Measurements from ENCODE around the gene PSMB2. TPM values are rescaled to one million over a fixed set of nuclear protein-coding genes. Genes with fewer than 3 reads are reported as not detected.
"Not testable (repeated sequence)": the region's sequence is repeated elsewhere in the genome, so short reads cannot be mapped to it uniquely, and the experiment has no call there.

PSMB2 gene
- total and polyA plus RNA-seq, 2 of the 8 experiments (the other 6 are each of a cell fraction or from before 2014, with no cell fraction given), result 91.4 to 101 TPM

- not testable (repeated sequence) for H4K91ac ChIP-seq (replicated peaks; ENCODE audit: insufficient read length, low read length); H3K9ac ChIP-seq (replicated peaks in 1 of 4; ENCODE audit: extremely low read depth in 1 of 4, low read depth in 3 of 4, low read length in 3 of 4); H4K8ac ChIP-seq (ENCODE audit: extremely low read depth, insufficient read depth, low read length); FAIRE-seq; H2BK15ac ChIP-seq (ENCODE audit: low read length); H3K4me2 ChIP-seq (ENCODE audit: insufficient read depth in 1 of 2, low read depth in 2 of 2, low read length in 2 of 2); H3K4me3 ChIP-seq (ENCODE audit: extremely low read depth in 1 of 4, insufficient read depth in 2 of 4, low read depth in 3 of 4, low read length in 4 of 4); H3K23me2 ChIP-seq (ENCODE audit: low read depth, low read length); H3K14ac ChIP-seq (ENCODE audit: insufficient read length); H2BK5ac ChIP-seq (ENCODE audit: low read depth, low read length); H3K23ac ChIP-seq (ENCODE audit: insufficient read length); H3K79me1 ChIP-seq (ENCODE audit: low read depth, low read length); H3K27ac ChIP-seq (ENCODE audit: low read depth, low read length); H3K79me2 ChIP-seq (ENCODE audit: control insufficient read depth in 1 of 2, insufficient read depth in 2 of 2, low read length in 2 of 2); H3K27me3 ChIP-seq (replicated peaks in 1 of 4; ENCODE audit: control insufficient read depth in 3 of 4, extremely low read depth in 1 of 4, insufficient read depth in 3 of 4, low read length in 3 of 4); H2AK5ac ChIP-seq (ENCODE audit: low read depth, low read length); H2BK20ac ChIP-seq (ENCODE audit: low read length); H4K5ac ChIP-seq (ENCODE audit: insufficient read length, low read depth, low read length); H2BK12ac ChIP-seq (ENCODE audit: low read depth, low read length); H2BK120ac ChIP-seq (replicated peaks; ENCODE audit: low read depth, low read length); H3K4me1 ChIP-seq (replicated peaks in 1 of 4; ENCODE audit: control insufficient read depth in 3 of 4, insufficient read depth in 4 of 4, low read length in 3 of 4); H3K36me3 ChIP-seq (ENCODE audit: control insufficient read depth in 2 of 4, insufficient read depth in 4 of 4, low read length in 3 of 4); H3K56ac ChIP-seq (replicated peaks; ENCODE audit: insufficient read length, low read depth, low read length); H2AFZ ChIP-seq (ENCODE audit: low read length); DNase-seq (ENCODE audit: low read depth in 1 of 2, low spot score in 2 of 2); H3K18ac ChIP-seq (ENCODE audit: extremely low read depth, low read length); H3K9me3 ChIP-seq (ENCODE audit: insufficient read depth in 2 of 2, low read depth in 1 of 2, low read length in 1 of 2); H3K4ac ChIP-seq (replicated peaks; ENCODE audit: insufficient read length, low read depth, low read length)
- POLR2A ChIA-PET (ENCODE audit: partially characterized antibody), result interaction anchor here (0.6 to 2.7 kb wide), 3 partner anchors 8 to 144 kb away, joined by 3 to 11 read pairs (median 10); no protein-coding TSS in a partner anchor
- CTCF ChIA-PET (ENCODE audit: partially characterized antibody), result interaction anchor here (0.5 to 4.4 kb wide), 9 partner anchors 13 to 478 kb away, joined by 3 to 20 read pairs (median 5); partner anchors contain the start of gene TFAP2E
- 90% methylated on average over 1 of the region's 1 CpG; no CpG with 5 or more reads in 1 of the 2 experiments for WGBS, 2 experiments (ENCODE audit: extremely low coverage in 1 of 2, insufficient coverage in 1 of 2, insufficient read length in 1 of 2, insufficient replicate concordance in 2 of 2, low coverage in 1 of 2, low lambda C conversion rate in 2 of 2, missing lambda C conversion rate in 1 of 2)
- H4K20me1 ChIP-seq (replicated peaks in 1 of 2; ENCODE audit: control insufficient read depth in 1 of 2, insufficient read depth in 2 of 2, low read length in 2 of 2), result peaks cover 0 to 13% of the 10 kb centered on the region in 2 experiments
These were observed 55.5 kb downstream of the PSMB2 start for GRCh38 chr1:35585805-35586204.

Measured in H1 (cell line).